ENCODE results near the gene NDE1.

Gene NDE1

GRCh38 chr16:15611610-15612009 is 38.4 kb upstream of the NDE1 start:
- intact Hi-C loops (cut with micrococcal nuclease), result no loop called here
- peaks cover 18% of the 10 kb centered on the region for H3K4me1 Mint-ChIP-seq (ENCODE audit: low read depth)
- no peak overlapping the region for H3K27ac Mint-ChIP-seq
- H3K4me3 Mint-ChIP-seq, result no peak overlapping the region
- H3K9me3 Mint-ChIP-seq, result no peaks in the 10 kb centered on the region
- peaks cover 98% of the 10 kb centered on the region for H3K36me3 Mint-ChIP-seq (ENCODE audit: low read depth)
- H3K27me3 Mint-ChIP-seq, result no peaks in the 10 kb centered on the region

- no peak overlapping the region for H3K27ac Mint-ChIP-seq
Observed at GRCh38 chr16:15613676-15614075, 36.4 kb upstream of the NDE1 start.

GRCh38 chr16:15616012-15616411 is 34.0 kb upstream of the NDE1 start:
- Mint-ChIP-seq H3K27me3 (no peaks in the 10 kb centered on the region), H3K4me1 (ENCODE audit: low read depth) (peaks cover 7% of the 10 kb centered on the region), H3K36me3 (ENCODE audit: low read depth) (peaks cover 98% of the 10 kb centered on the region), H3K4me3 (no peak overlapping the region), H3K9me3 (no peaks in the 10 kb centered on the region), H3K27ac (no peak overlapping the region)
- intact Hi-C loops (cut with micrococcal nuclease), result no loop called here

More at GRCh38 chr16:15613676-15614075, 36.4 kb upstream of the NDE1 start:
- no peak overlapping the region for H3K4me3 Mint-ChIP-seq
- no peaks in the 10 kb centered on the region for H3K9me3 Mint-ChIP-seq
- no peaks in the 10 kb centered on the region for H3K4me1 Mint-ChIP-seq (ENCODE audit: low read depth)
- no peaks in the 10 kb centered on the region for H3K27me3 Mint-ChIP-seq
- H3K36me3 Mint-ChIP-seq (ENCODE audit: low read depth), result peaks cover 98% of the 10 kb centered on the region
- intact Hi-C loops (cut with micrococcal nuclease), result no loop called here

- no peak overlapping the region for H3K27ac Mint-ChIP-seq
- peaks cover 8% of the 10 kb centered on the region for H3K4me1 Mint-ChIP-seq (ENCODE audit: low read depth)
- H3K4me3 Mint-ChIP-seq, result no peak overlapping the region
- intact Hi-C loops (cut with micrococcal nuclease), result no loop called here
- no peaks in the 10 kb centered on the region for H3K9me3 Mint-ChIP-seq
- peaks cover 100% of the 10 kb centered on the region for H3K36me3 Mint-ChIP-seq (ENCODE audit: low read depth)
- H3K27me3 Mint-ChIP-seq, result no peaks in the 10 kb centered on the region
Observed at GRCh38 chr16:15616475-15617165, 33.4 kb upstream of the NDE1 start.

DNA sequence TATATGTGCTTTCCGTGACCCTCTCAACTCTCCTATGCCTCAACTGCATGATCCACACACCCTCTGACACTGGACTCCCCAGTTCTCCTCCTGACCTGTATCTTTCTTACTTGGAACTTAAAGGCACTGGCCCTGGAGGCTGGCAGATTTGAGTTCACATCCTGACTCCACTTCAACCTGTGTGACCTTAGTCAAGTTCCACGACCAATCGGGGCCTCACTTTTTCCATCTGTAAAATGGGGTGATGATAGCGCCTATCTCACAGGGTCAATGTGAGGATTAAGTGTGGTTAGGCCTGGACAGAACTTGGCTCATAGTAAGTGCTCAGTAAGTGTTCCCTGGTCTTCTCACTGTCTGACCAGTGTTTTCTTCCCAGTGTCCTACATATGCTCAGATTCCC is 32.1 kb upstream of the NDE1 start:
- Mint-ChIP-seq H3K27me3 (no peaks in the 10 kb centered on the region), H3K9me3 (no peaks in the 10 kb centered on the region)

DNA sequence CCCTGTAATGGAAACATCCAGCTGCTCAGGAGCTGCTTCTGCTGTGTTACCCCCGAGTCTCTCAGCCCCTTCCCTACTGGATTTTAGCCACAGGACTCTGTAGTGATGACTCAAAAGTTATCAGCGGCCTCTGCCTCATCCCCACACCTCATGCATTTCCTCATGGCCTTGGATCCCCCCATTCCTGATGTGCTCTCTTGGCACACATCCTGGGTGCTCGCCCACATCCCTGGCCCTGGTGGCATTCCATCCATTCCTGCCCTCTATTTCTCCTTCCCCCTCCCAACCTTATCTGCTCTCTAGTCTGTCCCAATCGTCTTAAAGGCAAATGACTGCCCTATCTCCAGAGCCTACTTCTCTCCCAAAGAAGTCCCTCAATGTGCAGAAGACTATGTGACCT is 31.7 kb upstream of the NDE1 start:
- Mint-ChIP-seq H3K9me3 (no peaks in the 10 kb centered on the region), H3K27me3 (no peaks in the 10 kb centered on the region), H3K27ac (no peak overlapping the region), H3K36me3 (ENCODE audit: low read depth) (peaks cover 100% of the 10 kb centered on the region), H3K4me1 (ENCODE audit: low read depth) (peaks cover 8% of the 10 kb centered on the region), H3K4me3 (no peak overlapping the region)
- intact Hi-C loops (cut with micrococcal nuclease), result no loop called here

More for the DNA sequence above, 32.1 kb upstream of the NDE1 start:
- H3K27ac Mint-ChIP-seq, result peak overlapping the region; percentile 44
- no peak overlapping the region for H3K4me3 Mint-ChIP-seq
- peaks cover 8% of the 10 kb centered on the region for H3K4me1 Mint-ChIP-seq (ENCODE audit: low read depth)
- intact Hi-C loops (cut with micrococcal nuclease), result no loop called here
- H3K36me3 Mint-ChIP-seq (ENCODE audit: low read depth), result peaks cover 100% of the 10 kb centered on the region

DNA sequence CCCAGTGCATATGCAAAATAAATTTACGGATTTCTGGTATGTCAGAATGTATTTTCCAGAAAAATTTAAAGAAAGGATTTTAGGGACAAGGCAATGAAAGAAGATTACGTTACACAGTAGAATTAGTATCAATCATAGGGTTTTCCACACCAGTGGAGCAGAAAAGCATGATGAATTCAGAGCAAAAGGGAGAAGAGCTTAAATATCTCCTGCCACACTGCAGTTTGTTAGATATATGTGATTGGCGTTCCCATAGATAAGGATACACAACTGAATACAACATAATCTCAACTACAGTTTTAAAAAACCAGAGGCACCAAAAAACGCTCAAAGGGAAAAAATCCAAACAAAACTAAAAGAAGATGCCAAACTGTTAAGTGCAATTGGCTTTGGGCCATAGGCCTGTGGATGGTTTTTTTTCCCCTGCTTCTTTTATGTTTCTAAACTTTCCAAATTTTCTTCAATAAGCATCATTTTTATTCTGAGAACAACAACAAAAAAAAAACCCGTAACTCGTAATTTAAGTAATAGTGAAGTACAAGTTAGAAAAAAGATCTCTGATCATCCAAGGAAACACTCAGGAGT is 29.3 kb upstream of the NDE1 start:
- H3K27ac Mint-ChIP-seq, result no peak overlapping the region
- no peak overlapping the region for H3K4me3 Mint-ChIP-seq
- no peaks in the 10 kb centered on the region for H3K27me3 Mint-ChIP-seq
- peaks cover 8% of the 10 kb centered on the region for H3K4me1 Mint-ChIP-seq (ENCODE audit: low read depth)
- H3K36me3 Mint-ChIP-seq (ENCODE audit: low read depth), result peaks cover 100% of the 10 kb centered on the region
- intact Hi-C loops (cut with micrococcal nuclease), result loop anchor here (10.0 kb wide), 1 partner anchor 196 kb away; no protein-coding TSS in a partner anchor
- no peaks in the 10 kb centered on the region for H3K9me3 Mint-ChIP-seq

- no peaks in the 10 kb centered on the region for H3K9me3 Mint-ChIP-seq
- H3K4me1 Mint-ChIP-seq (ENCODE audit: low read depth), result peaks cover 8% of the 10 kb centered on the region
- peaks cover 100% of the 10 kb centered on the region for H3K36me3 Mint-ChIP-seq (ENCODE audit: low read depth)
- H3K27me3 Mint-ChIP-seq, result no peaks in the 10 kb centered on the region
- no peak overlapping the region for H3K4me3 Mint-ChIP-seq
- H3K27ac Mint-ChIP-seq, result no peak overlapping the region
- intact Hi-C loops (cut with micrococcal nuclease), result loop anchor here (10.0 kb wide), 1 partner anchor 197 kb away; no protein-coding TSS in a partner anchor
Observed at GRCh38 chr16:15621456-15621855, 28.6 kb upstream of the NDE1 start.

DNA sequence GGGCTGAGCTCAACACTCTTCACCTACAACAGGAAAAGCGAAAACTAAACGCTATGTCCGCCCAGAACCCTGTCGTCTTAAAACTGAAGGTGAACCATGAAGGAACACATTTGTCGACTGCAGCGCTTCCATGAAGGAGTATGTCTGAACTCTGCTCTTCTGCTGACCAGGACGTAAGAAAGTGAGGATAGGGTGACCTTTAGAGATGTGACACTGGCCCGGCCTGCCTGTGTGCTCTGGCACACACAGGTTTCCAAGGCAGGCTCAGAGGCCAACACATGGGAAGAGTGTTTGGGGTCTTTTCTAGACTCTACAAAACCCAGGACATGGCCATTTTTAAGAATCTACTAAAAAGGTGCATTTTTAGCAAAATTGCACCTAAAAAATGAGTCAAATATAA is 28.2 kb upstream of the NDE1 start:
- peaks cover 8% of the 10 kb centered on the region for H3K4me1 Mint-ChIP-seq (ENCODE audit: low read depth)
- H3K4me3 Mint-ChIP-seq, result no peak overlapping the region
- H3K27me3 Mint-ChIP-seq, result no peaks in the 10 kb centered on the region
- H3K9me3 Mint-ChIP-seq, result no peaks in the 10 kb centered on the region
- H3K36me3 Mint-ChIP-seq (ENCODE audit: low read depth), result peaks cover 100% of the 10 kb centered on the region
- H3K27ac Mint-ChIP-seq, result no peak overlapping the region
- intact Hi-C loops (cut with micrococcal nuclease), result loop anchor here (10.0 kb wide), 1 partner anchor 197 kb away; no protein-coding TSS in a partner anchor

DNA sequence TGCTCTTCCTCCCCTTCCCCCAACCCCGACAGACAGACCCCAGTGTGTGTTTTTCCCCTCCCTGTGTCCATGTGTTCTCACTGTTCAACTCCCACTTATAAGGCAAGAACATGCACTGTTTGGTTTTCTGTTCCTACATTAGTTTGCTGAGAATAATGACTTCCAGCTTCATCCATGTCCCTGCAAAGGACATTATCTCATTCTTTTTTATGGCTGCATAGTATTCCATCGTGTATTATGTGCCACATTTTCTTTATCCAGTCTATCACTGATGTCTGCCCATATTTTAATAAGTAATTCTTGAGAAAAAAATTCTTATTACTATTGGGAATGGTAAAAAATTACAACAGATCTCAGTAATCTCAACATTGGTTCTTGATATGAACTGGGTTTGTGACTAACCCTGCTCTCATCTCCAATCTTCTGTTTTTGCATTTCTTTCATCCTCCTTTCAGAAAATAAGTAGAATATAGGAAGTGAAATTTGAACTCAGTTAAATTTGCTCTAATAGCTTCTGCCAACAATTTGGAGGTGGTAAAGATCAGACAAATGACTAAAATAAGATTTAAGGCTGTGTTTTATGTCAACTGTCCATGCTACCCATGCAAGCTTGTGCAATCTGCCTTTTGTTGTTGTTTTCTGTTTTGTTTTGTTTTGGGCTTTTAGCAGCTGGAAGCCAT is 18.2 kb upstream of the NDE1 start:
- intact Hi-C loops (cut with micrococcal nuclease), result no loop called here
- H3K9me3 Mint-ChIP-seq, result no peaks in the 10 kb centered on the region
- no peaks in the 10 kb centered on the region for H3K27me3 Mint-ChIP-seq
- H3K4me1 Mint-ChIP-seq (ENCODE audit: low read depth), result peaks cover 17% of the 10 kb centered on the region
- no peak overlapping the region for H3K4me3 Mint-ChIP-seq
- H3K27ac Mint-ChIP-seq, result no peak overlapping the region
- H3K36me3 Mint-ChIP-seq (ENCODE audit: low read depth), result peaks cover 100% of the 10 kb centered on the region

DNA sequence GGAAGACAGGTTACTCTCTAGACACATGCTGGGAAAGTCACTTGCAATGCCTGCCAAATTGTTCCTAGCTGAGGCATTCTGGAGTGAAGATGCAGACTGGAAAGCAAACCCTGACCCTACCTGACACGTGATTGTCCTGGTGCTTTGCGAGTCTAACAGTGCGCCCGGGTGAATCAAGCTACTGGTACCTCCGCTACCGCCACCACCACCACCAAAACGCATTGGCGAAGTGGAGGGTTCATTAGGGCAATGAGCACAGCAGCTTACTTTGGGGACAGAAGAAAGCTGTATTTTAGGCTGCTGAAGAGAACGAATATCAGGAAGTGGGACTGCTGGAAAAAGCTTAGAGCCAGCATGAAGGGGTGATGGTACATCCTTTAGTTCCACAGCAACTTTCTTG is 14.1 kb upstream of the NDE1 start:
- intact Hi-C loops (cut with micrococcal nuclease), result no loop called here
- Mint-ChIP-seq H3K4me1 (ENCODE audit: low read depth) (peaks cover 52% of the 10 kb centered on the region), H3K36me3 (ENCODE audit: low read depth) (peaks cover 95% of the 10 kb centered on the region), H3K27me3 (no peaks in the 10 kb centered on the region), H3K4me3 (no peak overlapping the region), H3K9me3 (no peaks in the 10 kb centered on the region), H3K27ac (peak overlapping the region; percentile 84)

- peak overlapping the region; percentile 84 for H3K27ac Mint-ChIP-seq
- H3K4me3 Mint-ChIP-seq, result no peak overlapping the region
- H3K27me3 Mint-ChIP-seq, result no peaks in the 10 kb centered on the region
- intact Hi-C loops (cut with micrococcal nuclease), result no loop called here
- H3K36me3 Mint-ChIP-seq (ENCODE audit: low read depth), result peaks cover 90% of the 10 kb centered on the region
- H3K4me1 Mint-ChIP-seq (ENCODE audit: low read depth), result peaks cover 57% of the 10 kb centered on the region
- no peaks in the 10 kb centered on the region for H3K9me3 Mint-ChIP-seq
Observed at GRCh38 chr16:15636392-15636873, 13.6 kb upstream of the NDE1 start.

DNA sequence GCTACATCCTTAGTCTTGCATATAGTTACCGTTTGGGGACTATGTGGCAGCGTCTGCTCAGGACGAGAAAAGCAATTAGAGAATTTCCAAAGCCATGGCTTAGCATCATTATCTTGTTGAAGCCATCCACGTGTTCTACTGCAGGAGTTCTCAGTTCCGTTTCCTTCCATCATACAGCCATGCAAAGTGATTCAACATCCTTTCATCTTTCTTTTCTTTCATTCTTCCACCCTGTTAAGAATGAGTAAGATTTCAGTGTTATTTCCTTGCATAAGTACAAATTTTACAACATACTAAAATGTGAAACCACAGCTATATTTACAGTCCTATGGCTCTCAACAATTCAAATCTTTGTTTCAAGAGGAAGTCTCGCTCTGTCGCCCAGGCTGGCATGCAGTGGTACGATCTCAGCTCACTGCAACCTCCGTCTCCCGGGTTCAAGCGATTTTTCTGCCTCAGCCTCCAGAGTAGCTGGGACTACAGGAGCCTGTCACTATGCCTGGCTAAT is 10.9 kb upstream of the NDE1 start:
- Mint-ChIP-seq H3K36me3 (ENCODE audit: low read depth) (peaks cover 73% of the 10 kb centered on the region), H3K4me3 (no peak overlapping the region), H3K27me3 (no peaks in the 10 kb centered on the region), H3K4me1 (ENCODE audit: low read depth) (peaks cover 62% of the 10 kb centered on the region), H3K27ac (no peak overlapping the region), H3K9me3 (no peaks in the 10 kb centered on the region)
- intact Hi-C loops (cut with micrococcal nuclease), result no loop called here

GRCh38 chr16:15640966-15641365 is 9.1 kb upstream of the NDE1 start:
- Mint-ChIP-seq H3K27ac (no peak overlapping the region), H3K4me1 (ENCODE audit: low read depth) (peaks cover 59% of the 10 kb centered on the region)

More at GRCh38 chr16:15640966-15641365, 9.1 kb upstream of the NDE1 start:
- Mint-ChIP-seq H3K9me3 (no peaks in the 10 kb centered on the region), H3K27me3 (no peaks in the 10 kb centered on the region), H3K4me3 (no peak overlapping the region), H3K36me3 (ENCODE audit: low read depth) (peaks cover 54% of the 10 kb centered on the region)
- intact Hi-C loops (cut with micrococcal nuclease), result loop anchor here (5.0 kb wide), 2 partner anchors 44 to 119 kb away; no protein-coding TSS in a partner anchor

All from dendritic cell treated with granulocyte-macrophage colony-stimulating factor and Interleukin-4, amounts not matched to agents 40 ng/mL and 50 ng/mL, for 4 days (primary cell).